GM18499 (cell line): ENCODE data around the gene TMEM170A.
"Not testable (repeated sequence)": the region's sequence is repeated elsewhere in the genome, so short reads cannot be mapped to it uniquely, and the experiment has no call there.

Experiments
- ATAC-seq: cut with Tn5 transposase; IDR thresholded peaks from one replicate; pipeline ENCODE4 v1.9.1; 2021; ENCODE audit warnings: moderate number of reproducible peaks; ENCODE audit not compliant: insufficient read depth, unreplicated experiment

TMEM170A gene

DNA sequence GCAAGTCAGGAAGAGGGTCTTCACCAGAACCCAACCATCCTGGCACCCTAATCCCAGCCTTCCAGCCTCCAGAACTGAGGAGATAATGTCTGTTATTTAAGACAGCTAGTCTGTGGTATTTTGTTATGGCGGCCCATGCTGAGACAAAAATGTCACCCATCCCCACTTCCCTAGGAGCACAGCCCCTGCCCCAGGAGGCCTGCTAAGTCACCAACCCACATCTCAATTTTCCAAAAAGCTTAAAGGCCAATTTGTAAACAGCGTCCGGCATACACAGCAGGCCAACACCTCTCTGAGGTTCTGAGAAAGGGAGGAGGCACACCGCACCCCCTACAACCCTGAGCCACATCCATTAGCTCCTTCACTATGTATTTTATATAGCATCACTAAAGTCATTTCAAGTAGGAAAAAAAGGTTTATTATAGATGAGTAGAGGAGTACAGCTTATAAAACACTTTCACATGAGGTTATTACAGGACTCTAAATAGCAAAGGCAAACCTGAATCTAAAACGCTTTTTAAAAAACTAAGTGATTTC, 6.9 kb downstream of the TMEM170A start:
- ATAC-seq = no peak

DNA sequence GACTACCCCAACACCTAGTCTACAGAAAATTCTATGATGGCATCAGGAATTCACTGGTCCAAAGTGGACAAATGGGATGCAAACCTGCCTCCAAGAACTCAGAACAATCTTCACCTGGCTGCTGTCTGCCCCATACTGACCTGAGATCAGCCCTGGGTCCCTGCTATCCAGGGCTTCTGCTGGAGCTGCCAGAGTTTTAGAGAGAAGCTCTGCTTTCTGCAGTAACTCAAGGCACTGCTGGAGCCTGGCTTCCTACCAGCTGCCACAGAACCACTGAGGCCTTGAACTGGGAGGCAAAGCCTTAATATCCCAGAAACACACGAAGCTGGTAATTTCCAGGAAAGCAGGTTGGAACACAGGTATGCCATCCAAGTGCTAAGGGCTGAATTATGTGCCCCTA, 7.5 kb downstream of the TMEM170A start:
- no peak for ATAC-seq

DNA sequence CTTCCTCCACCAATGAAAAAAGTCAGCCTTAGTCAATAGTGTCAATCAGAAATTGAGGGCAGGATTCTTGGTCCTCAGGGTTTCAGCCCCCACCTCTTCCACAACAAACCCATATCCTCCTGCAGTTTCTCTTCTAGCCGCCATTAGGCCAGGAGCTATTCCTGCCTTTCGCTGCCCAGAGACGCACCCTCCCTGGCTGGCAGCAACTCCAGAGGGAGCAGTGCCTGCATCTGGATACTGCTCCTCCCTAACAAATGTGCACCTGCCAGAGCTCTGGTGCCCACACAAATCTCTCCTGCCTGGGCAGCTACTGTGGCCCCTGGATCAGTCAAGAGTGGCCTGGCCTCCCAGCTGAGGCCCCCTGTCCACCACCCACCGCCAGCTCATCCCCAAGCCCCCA, 8.0 kb downstream of the TMEM170A start:
- not testable (repeated sequence) for ATAC-seq

DNA sequence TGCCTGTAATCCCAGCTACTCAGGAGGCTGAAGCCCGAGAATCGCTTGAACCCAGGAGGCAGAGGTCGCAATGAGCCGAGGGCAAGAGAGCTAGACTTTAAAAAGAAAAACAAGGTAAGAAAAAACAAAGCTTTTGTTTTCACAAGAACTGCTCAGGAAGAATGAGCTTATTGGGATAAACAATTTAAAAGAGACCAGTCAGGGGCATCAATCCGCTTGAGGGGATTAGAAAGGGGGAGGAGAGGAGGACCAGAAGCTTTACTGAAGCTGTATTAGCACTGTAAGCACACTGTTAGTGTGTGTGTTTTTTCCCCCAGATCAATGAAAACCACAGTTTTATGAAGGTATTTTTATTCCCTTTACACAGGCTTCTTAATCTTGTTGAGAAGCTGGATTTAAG, 8.8 kb downstream of the TMEM170A start:
- no peak for ATAC-seq

DNA sequence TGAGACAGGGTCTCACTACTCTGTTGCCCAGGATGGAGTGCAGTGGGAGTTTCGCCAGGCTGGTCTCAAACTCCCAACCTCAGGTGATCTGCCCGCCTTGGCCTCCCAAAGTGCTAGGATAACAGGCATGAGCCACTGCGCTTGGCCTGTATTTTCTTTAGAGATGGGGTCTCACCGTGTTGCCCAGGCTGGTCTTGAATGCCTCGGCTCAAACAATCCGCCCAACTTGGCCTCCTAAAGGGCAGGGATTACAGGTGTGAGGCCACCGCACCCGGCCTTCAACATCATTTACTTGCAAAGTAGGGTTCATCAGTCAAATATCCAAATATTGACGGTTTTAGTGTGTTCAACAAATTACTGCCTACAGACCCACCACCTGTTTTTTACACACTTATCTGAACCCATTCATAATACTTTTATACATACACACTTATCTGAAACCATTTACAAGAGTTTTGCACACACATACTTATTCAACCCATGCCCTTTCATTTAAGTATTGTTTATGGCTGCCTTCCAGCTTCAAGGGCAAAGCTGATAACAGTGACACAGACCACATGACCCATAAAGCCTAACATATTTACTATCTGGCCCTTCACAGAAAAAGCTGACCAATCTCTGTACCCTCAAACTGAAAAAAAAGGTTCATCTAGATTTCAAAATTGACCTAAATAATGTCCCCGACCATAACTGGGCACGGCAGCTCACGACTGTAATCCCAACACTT, 11.9 kb downstream of the TMEM170A start:
- no peak for ATAC-seq

DNA sequence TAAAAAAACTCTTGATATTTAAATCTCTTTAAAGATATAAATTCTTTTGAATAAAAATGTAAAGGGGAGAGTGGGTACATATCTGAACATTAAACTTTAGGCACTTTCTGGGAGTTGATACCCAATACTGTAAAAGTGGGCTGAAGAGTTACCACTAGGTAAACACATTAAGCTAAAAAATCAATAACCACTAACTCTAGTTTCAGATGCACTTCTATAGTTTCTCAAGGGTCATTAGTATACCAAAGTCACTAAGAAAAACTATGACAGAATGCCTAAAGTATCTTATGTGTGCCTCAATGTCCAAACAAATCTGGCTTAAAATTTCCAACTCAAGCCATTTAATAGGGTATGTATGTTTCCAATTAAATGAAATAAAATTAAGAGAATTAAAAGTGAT, 18.1 kb downstream of the TMEM170A start:
- no peak for ATAC-seq

DNA sequence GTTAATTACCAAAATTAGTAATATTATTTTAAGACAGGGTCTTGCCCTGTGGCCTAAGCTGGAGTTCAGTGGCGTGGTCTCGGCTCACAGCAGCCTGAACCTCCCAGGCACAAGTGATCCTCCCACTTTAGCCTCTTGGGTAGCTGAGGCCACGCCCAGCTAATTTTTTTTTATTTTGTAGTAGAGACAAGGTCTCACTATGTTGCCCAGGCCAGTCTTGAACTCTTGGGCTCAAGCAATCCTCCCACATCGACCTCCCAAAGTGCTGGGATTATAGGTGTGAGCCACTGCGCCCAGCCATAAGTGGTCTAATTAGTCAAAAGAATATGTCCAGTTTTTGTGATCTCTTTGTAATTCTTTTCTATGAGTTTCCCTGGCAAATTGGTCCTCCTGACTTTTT, 19.2 kb downstream of the TMEM170A start:
- no peak for ATAC-seq

DNA sequence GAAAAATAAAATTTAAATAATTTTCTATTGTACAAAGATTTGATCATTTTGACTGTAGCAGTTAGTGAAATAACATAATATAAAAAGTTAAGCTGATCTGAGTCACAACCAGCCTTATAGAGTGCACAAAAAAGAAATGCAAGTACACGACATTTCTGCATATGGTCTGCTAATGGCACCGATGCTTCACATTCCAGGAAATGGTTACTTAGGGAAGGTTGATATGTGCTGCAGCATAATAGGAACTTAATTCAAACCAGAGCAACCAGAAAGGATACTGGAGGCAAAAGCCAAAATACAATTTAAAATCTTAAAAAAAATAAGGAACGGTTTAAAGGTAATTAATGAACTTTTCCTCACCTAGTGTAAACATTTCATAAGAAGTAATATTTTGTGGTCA, 21.2 kb downstream of the TMEM170A start:
- no peak for ATAC-seq

DNA sequence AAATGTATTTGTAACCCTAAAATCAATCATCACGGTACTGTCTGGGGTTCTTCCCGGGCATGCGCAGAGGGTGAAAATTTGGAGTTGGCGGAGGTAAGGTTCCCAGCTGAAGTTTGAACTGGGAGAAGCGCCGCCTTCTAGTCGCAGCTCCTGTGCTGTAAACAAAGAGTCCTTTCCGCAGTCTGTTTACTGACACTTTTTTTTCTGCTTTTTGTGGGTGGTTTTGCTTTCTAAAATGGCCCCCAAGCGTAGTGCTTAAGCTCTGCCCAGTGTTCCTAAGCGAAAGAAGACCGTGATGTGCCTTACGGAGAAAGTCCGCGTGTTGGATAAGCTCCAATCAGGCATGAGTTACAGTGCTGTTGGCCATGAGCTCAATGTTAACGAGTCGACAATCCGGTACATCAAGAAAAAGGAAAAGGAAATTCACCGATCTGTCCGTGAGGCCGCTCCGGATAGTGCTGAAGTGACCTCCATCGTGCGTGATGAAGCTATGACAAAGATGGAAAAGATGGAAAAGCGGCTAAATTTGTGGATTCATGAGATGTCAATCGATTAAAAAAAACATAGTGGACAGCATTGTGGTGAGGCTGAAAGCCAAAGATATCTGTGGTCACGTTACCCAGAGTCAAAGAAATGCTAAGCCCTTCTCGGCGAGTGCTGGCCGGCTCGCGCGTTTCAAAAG, 30.6 kb downstream of the TMEM170A start:
- ATAC-seq = peak; percentile 60

DNA sequence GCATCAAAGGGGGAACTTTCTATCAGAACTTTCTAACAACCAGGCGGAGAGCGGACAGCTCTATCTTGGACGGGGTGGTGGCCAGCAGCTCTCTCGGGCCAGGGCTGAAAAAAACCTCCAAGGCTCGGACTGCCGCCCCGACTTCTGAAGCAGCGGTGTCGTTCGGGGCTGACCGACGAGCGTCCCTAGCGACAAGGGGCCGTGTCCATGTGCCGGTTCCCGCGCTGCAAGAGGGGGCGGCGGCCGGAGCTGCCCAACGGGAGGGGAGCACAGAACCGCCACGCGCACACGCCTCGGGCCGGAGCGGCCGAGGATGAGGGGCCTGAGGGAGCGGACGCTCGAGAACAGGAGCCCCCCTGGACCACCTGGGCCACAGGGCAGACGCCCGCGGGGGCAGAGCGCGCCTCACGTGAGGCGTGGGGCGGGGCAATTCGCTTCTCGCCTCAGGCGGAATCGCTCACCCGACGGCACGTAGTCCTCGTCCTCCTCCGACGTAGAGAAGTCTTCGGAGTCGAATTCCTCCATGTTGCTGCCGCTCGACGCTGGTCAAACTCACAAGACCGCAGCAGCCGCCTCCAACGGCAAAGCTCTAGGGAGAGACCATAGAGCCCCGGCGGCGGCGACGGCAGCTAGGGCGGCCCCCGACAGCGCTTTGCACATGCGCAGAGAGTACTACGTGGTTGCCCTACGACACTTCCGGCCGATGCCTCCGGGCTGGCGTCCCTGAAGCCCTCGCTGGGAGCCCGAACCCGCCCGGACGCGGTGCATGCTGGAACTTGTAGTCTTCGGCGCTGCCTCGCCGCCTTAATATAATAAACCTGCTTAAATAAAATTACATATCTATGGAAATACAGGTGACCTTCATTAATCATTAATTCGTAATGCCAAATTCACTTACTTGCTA, 31.4 kb downstream of the TMEM170A start, which contains the start of gene CFDP1:
TSS of gene CFDP1 (minus strand) at position 676 of the 904 bp plus-strand sequence. CDS start at position 525, 151 bp downstream.
- peak; percentile 79 for ATAC-seq

DNA sequence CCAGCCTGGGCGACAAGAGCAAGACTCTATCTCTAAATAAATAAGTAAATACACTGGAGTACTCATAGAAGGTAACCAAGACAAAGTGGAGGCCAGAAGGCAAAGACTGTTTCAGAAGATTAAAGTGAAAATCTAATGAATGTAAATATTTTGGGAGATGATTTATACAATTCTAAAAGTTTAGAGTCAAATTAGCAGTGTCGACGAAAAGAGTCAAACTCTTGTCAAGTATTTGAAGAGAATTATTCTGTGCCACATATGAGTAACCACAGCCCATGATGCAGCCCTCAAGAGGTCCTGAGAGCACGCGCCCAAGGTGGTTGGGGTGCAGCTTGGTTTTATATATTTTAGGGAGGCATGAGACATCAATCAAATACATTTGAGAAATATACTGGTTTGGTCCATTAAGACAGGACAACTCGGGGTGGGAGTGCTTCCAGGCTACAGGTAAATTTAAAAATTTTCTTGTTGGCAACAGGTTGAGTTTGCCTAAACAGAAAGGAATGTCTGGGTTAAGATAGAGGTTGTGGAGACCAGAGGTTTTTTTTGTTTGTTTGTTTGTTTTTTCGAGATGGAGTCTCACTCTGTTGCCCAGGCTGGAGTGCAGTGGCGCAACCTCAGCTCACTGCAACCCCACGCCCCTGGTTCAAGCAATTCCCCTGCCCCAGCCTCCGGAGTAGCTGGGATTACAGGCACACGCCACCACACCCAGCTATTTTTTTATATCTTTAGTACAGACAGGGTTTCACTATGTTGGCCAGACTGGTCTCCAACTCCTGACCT, 34.7 kb downstream of the TMEM170A start:
- ATAC-seq = no peak

DNA sequence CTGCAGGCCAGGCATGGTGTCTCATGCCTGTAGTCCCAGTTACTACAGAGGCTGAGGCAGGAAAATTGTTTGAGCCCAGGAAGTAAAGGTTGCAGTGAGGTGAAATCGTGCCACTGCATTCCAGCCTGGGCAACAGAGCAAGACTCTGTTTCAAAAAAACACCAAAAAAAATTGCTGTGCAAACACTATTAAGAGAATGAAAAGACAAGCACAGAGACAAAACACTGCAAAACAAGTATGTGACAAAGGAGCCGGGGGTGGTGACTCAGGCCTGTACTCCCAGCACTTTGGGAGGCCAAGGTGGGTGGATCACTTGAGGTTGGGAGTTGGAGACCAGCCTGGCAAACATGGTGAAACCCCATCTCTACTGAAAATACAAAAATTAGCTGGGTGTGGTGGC, 38.0 kb downstream of the TMEM170A start:
- ATAC-seq = not testable (repeated sequence)

DNA sequence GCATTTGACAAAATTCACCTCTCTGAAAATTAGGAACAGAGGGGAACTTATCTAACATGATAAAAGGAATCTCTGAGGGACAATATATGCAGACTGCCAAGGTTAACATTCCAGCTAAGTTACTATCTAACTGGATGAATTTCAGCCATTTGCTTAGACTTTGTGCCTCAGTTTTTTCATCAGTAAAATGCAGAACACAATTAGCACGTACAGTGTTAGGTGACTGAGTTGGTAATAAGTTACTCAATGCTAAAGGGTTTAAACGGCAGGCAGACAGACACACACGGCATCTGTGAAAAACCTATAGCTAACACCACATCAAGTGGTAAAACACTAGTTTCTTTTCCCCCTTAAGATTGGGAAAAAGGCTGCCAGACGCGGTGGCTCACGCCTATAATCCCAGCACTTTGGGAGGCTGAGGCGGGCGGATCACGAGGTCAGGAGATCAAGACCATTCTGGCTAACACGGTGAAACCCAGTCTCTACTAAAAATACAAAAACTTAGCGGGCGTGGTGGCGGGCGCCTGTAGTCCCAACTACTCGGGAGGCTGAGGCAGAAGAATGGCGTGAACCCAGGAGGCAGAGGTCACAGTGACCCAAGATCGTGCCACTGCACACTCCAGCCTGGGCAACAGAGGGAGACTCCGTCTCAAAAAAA, 40.3 kb downstream of the TMEM170A start:
- not testable (repeated sequence) for ATAC-seq

DNA sequence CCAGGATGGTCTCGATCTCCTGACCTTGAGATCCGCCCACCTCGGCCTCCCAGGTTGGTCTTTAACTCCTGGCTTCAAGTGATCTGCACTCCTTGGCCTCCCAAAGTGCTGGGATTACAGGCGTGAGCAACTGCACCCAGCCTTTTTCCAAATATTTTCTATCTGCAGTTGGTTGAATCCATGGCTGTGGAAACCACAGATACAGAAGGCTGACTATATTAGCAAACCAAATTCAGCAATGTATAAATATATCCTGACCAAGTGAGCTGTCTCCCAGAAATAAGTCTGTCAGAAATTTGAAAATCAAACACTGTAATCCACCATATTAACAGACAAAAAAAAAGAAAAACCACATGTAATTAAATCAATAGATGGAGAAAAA, 40.8 kb downstream of the TMEM170A start:
- no peak for ATAC-seq

DNA sequence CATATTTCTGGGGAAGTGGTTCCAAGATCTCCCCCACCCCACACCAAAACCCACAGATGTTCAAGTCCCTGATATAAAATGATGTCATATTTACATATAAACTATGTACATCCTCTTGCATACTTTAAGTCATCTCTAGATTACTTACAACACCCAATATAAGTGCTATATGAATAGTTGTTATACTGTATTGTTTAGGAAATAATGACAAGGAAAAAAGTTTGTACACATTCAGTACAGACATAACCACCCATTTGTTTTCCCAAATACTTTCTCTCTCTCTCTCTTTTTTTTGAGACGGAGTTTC, 42.7 kb downstream of the TMEM170A start:
- ATAC-seq = no peak

DNA sequence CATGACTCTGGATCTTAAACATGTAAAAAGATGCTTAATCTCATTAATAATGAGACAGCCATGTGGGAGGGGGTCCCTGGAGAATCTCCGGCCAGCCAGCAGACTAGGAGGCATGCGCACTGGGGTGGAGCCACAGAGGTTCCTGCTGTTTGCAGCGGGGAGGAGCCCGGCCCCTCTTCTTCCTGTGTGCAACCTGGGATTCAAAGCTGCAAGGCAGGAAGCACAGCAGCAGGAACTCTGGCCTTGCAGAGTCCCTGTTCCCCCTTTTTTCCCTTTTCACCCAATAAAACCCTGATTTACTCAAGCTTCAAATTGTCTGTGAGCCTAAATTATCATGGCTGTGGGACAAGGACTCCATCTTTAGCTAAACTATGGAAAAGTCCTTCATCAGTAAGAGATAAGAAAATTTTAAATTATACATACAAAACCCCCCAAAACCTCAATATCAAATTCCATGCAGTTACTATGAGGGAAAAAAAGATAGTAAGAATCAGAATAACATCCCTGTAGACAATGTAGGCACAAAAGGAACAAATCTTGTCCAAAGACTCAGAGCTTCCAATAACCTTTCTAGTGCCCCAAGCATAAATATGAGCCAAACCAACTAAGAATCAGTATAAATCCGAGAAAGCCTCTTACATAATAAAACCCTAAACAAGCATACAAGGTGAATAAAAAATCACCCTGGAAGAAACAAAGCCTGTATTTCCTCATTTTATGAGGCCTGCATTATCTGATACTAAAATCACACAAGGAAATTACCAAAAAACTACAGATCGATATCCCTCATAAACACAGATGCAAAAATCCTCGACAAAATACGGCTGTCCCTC, 43.3 kb downstream of the TMEM170A start:
- no peak for ATAC-seq

DNA sequence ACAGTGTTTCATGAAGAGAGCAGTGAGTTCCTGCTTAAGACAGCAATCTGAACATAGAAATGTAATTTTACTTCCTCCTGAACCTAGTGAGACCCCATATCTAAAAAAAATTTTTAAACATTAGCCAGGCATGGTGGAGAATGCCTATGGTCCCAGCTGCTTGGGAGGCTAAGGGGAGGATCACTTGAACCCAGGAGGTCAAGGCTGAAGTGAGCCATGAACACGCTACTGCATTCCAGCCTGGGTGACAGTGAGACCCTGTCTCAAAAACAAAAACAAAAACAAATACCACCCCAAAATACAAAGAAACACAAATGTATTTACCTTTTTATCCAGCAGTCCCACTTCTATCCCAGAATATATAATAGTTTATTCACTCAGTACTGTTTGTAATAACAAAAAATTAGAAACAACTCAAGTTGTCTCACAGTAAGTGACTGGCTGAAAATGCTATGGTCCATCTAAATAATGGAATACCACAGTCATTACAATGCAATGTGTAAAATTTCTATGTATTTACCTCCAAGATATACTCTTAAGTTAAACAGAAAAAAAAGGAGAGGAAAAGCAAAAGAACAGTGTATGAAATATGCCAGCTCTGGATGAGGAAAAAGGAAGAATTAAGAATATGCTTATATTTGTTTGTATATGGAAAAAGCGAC, 47.5 kb downstream of the TMEM170A start:
- no peak for ATAC-seq
